ENCODE results near the gene PIK3C3.

GRCh38 chr18:42100248-42100647 lies 145.2 kb downstream of the PIK3C3 start:
- no peak for TF ChIP-seq CTCF (IDR thresholded peaks at IDR 0.05; ENCODE audit: insufficient read depth, low read length, poor library complexity, severe bottlenecking)
- TF ChIP-seq EZH2phosphoT487 (conservative IDR thresholded peaks at IDR 0.05; ENCODE audit: low read length): no peak
